ENCODE data around the gene FTO.

DNA sequence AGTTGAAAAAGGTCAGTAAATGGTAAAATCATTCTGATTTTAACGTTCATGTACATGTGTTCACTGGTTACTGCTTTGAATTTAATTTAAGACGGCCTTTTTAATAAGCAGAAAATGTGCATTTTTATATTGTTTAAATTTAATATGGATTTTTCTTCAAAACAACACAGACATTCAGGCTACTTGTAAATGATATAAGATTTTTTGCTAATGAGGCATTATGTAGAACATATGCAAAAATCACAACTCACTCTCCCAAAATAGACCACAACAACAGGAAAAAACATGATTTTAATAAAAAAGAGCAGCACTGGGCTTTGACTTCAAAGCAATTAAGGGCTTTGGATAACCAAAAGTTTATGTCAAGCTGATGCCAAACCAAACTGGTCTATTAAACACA, 22.6 kb upstream of the FTO start:
- TF ChIP-seq POLR2A (IDR thresholded peaks at IDR 0.05): no peak
- TF ChIP-seq, protein P1, sequence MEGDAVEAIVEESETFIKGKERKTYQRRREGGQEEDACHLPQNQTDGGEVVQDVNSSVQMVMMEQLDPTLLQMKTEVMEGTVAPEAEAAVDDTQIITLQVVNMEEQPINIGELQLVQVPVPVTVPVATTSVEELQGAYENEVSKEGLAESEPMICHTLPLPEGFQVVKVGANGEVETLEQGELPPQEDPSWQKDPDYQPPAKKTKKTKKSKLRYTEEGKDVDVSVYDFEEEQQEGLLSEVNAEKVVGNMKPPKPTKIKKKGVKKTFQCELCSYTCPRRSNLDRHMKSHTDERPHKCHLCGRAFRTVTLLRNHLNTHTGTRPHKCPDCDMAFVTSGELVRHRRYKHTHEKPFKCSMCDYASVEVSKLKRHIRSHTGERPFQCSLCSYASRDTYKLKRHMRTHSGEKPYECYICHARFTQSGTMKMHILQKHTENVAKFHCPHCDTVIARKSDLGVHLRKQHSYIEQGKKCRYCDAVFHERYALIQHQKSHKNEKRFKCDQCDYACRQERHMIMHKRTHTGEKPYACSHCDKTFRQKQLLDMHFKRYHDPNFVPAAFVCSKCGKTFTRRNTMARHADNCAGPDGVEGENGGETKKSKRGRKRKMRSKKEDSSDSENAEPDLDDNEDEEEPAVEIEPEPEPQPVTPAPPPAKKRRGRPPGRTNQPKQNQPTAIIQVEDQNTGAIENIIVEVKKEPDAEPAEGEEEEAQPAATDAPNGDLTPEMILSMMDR (IDR thresholded peaks at IDR 0.05): no peak

All from adrenal gland (tissue), 5 donors.